ENCODE results near the gene A2ML1.

DNA sequence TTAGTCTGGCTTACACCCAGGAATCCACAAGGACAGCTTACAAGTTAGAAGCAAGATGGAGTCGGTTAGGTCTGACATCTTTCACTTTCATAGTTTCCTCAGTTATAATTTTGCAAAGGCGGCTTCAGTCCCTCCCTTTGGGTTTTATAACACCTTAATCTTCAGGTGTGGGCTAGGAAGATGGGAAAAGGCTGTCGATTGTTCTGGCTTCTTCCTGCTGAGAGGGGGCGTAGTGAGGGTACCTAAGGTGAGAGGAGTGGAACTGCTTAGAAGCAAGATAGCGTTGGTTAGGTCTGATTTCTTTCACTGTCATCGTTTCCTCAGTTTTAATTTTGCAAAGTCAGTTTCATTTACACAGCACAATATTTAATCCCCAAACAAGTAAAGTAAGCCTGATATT is 10.1 kb downstream of the A2ML1 start:
- TF ChIP-seq, protein P1, sequence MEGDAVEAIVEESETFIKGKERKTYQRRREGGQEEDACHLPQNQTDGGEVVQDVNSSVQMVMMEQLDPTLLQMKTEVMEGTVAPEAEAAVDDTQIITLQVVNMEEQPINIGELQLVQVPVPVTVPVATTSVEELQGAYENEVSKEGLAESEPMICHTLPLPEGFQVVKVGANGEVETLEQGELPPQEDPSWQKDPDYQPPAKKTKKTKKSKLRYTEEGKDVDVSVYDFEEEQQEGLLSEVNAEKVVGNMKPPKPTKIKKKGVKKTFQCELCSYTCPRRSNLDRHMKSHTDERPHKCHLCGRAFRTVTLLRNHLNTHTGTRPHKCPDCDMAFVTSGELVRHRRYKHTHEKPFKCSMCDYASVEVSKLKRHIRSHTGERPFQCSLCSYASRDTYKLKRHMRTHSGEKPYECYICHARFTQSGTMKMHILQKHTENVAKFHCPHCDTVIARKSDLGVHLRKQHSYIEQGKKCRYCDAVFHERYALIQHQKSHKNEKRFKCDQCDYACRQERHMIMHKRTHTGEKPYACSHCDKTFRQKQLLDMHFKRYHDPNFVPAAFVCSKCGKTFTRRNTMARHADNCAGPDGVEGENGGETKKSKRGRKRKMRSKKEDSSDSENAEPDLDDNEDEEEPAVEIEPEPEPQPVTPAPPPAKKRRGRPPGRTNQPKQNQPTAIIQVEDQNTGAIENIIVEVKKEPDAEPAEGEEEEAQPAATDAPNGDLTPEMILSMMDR (conservative IDR thresholded peaks at IDR 0.05; ENCODE audit: low read length): no peak
- TF ChIP-seq EZH2phosphoT487 (IDR thresholded peaks at IDR 0.05; ENCODE audit: borderline replicate concordance): no peak

All from Loucy (cell line).